HEK293 (cell line): Measurements from ENCODE around the gene SPINT2.

ENCODE experiments used
- CTCF ChIA-PET: fragments of 350-600 bp; formaldehyde crosslinking; extraction: SDS; loops from one replicate; lab custom pipeline; 2021; ENCODE audit warnings: antibody characterized with exemption; lab: Yijun Ruan, JAX
- POLR2A ChIA-PET: fragments of 300-600 bp; formaldehyde crosslinking; extraction: SDS; loops from one replicate; lab custom pipeline; 2020; ENCODE audit warnings: antibody characterized with exemption, inconsistent platforms; lab: Yijun Ruan, JAX
- H3K27ac ChIP-seq: fragments of 200-500 bp; sonication (Bioruptor generic); 2 replicates; pipeline ENCODE4 v1.5.1; 2014; ENCODE audit warnings: low read depth, low read length, control low read depth, inconsistent platforms; ENCODE audit errors: extremely low read depth
- H3K36me3 ChIP-seq, 2 experiments: fragments of 200-500 bp in 1 of 2; sonication (Bioruptor generic) in 1 of 2; 1 replicate in 1 of 2; 2 replicates in 1 of 2; pipeline ENCODE4 v1.5.1; 2014 to 2017; ENCODE audit warnings: inconsistent platforms in 2 of 2, low read length in 2 of 2; ENCODE audit not compliant: control insufficient read depth in 2 of 2, insufficient read depth in 1 of 2
- H3K4me1 ChIP-seq: fragments of 200-500 bp; sonication (Bioruptor generic); 2 replicates; pipeline ENCODE4 v1.5.1; 2014; ENCODE audit warnings: mild to moderate bottlenecking, low read length, inconsistent platforms; ENCODE audit not compliant: control insufficient read depth, insufficient read depth
- H3K4me3 ChIP-seq: 2 replicates; pipeline ENCODE4 v1.5.1; 2011; ENCODE audit warnings: low read depth, mild to moderate bottlenecking, control low read depth, low read length, moderate library complexity
- H3K9me3 ChIP-seq: fragments of 200-500 bp; sonication (Bioruptor generic); 2 replicates; pipeline ENCODE4 v1.5.1; 2014; ENCODE audit warnings: low read depth, low read length, inconsistent platforms; ENCODE audit not compliant: control insufficient read depth, insufficient read depth
- BCL11B ChIP-seq: fragments of 450-650 bp; formaldehyde crosslinking; IDR thresholded peaks from 2 replicates; pipeline ENCODE4 v1.5.1; 2016; ENCODE audit warnings: low read depth, missing biosample characterization, missing genetic modification characterization
- EGR2 ChIP-seq: fragments of 450-650 bp; formaldehyde crosslinking; IDR thresholded peaks from 2 replicates; pipeline ENCODE4 v1.5.1; 2016; ENCODE audit warnings: low read depth, missing biosample characterization, missing genetic modification characterization
- FEZF1 ChIP-seq: fragments of 450-650 bp; formaldehyde crosslinking; IDR thresholded peaks from 2 replicates; pipeline ENCODE4 v1.5.1; 2016; ENCODE audit warnings: missing biosample characterization, missing genetic modification characterization
- GLI4 ChIP-seq: fragments of 450-650 bp; formaldehyde crosslinking; IDR thresholded peaks from 2 replicates; pipeline ENCODE4 v1.5.1; 2016; ENCODE audit warnings: missing biosample characterization, missing genetic modification characterization
- PRDM1 ChIP-seq: fragments of 450-650 bp; formaldehyde crosslinking; IDR thresholded peaks from 2 replicates; pipeline ENCODE4; 2016; ENCODE audit warnings: missing biosample characterization, missing genetic modification characterization
- PRDM10 ChIP-seq: fragments of 450-650 bp; formaldehyde crosslinking; IDR thresholded peaks from 2 replicates; pipeline ENCODE4 v1.5.1; 2016; ENCODE audit warnings: missing biosample characterization, missing genetic modification characterization
- RBAK ChIP-seq: fragments of 450-650 bp; formaldehyde crosslinking; IDR thresholded peaks from 2 replicates; pipeline ENCODE4 v1.5.1; 2016; ENCODE audit warnings: missing biosample characterization, missing genetic modification characterization
- SALL2 ChIP-seq: fragments of 450-650 bp; formaldehyde crosslinking; IDR thresholded peaks from 2 replicates; pipeline ENCODE4 v1.5.0; 2017; ENCODE audit warnings: missing biosample characterization, mild to moderate bottlenecking, missing genetic modification characterization, borderline replicate concordance
- ZBTB17 ChIP-seq: fragments of 450-650 bp; formaldehyde crosslinking; IDR thresholded peaks from 2 replicates; pipeline ENCODE4 v1.5.1; 2016; ENCODE audit warnings: missing biosample characterization, missing genetic modification characterization
- ZFHX2 ChIP-seq: fragments of 450-650 bp; formaldehyde crosslinking; conservative IDR thresholded peaks from 2 replicates; pipeline ENCODE4 v1.5.1; 2016; ENCODE audit warnings: missing biosample characterization, missing genetic modification characterization
- ZNF121 ChIP-seq: fragments of 450-650 bp; formaldehyde crosslinking; IDR thresholded peaks from 2 replicates; pipeline ENCODE4 v1.5.1; 2016; ENCODE audit warnings: missing biosample characterization, missing genetic modification characterization
- ZNF133 ChIP-seq: fragments of 450-650 bp; formaldehyde crosslinking; IDR thresholded peaks from 2 replicates; pipeline ENCODE4 v1.5.1; 2016; ENCODE audit warnings: missing biosample characterization, missing genetic modification characterization
- ZNF239 ChIP-seq: fragments of 450-650 bp; formaldehyde crosslinking; IDR thresholded peaks from 2 replicates; pipeline ENCODE4 v1.5.1; 2016; ENCODE audit warnings: missing biosample characterization, missing genetic modification characterization
- ZNF266 ChIP-seq: fragments of 450-650 bp; formaldehyde crosslinking; IDR thresholded peaks from 2 replicates; pipeline ENCODE4 v1.5.1; 2016; ENCODE audit warnings: missing biosample characterization, missing genetic modification characterization, low read depth
- ZNF280C ChIP-seq: fragments of 450-650 bp; formaldehyde crosslinking; IDR thresholded peaks from 2 replicates; pipeline ENCODE4 v1.5.1; 2016; ENCODE audit warnings: missing biosample characterization, missing genetic modification characterization
- ZNF366 ChIP-seq: fragments of 450-650 bp; formaldehyde crosslinking; conservative IDR thresholded peaks from 2 replicates; pipeline ENCODE4 v1.5.1; 2016; ENCODE audit warnings: missing biosample characterization, missing genetic modification characterization
- ZNF398 ChIP-seq: fragments of 450-650 bp; formaldehyde crosslinking; IDR thresholded peaks from 2 replicates; pipeline ENCODE4 v1.5.1; 2017; ENCODE audit warnings: missing biosample characterization, missing genetic modification characterization
- ZNF555 ChIP-seq: fragments of 450-650 bp; formaldehyde crosslinking; conservative IDR thresholded peaks from 2 replicates; pipeline ENCODE4 v1.5.1; 2017; ENCODE audit warnings: missing biosample characterization, mild to moderate bottlenecking, missing genetic modification characterization, inconsistent platforms
- ZNF610 ChIP-seq: fragments of 450-650 bp; formaldehyde crosslinking; IDR thresholded peaks from 2 replicates; pipeline ENCODE4 v1.5.1; 2016; ENCODE audit warnings: missing biosample characterization, missing genetic modification characterization, borderline replicate concordance
- ZNF658 ChIP-seq: fragments of 450-650 bp; formaldehyde crosslinking; IDR thresholded peaks from 2 replicates; pipeline ENCODE4; 2016; ENCODE audit warnings: missing biosample characterization, missing genetic modification characterization

SPINT2 gene

GRCh38 chr19:38310279-38310670 lies 45.9 kb downstream of the SPINT2 start:
- ChIA-PET POLR2A (interaction anchor here (0.7 to 1.6 kb wide), 2 partner anchors 47 to 78 kb away, joined by 3 to 6 read pairs; partner anchors contain the start of gene SPINT2), CTCF (interaction anchor here (0.6 to 1.6 kb wide), 5 partner anchors 14 to 107 kb away, joined by 3 to 4 read pairs (median 3); no protein-coding TSS in a partner anchor)
- no peaks in the 10 kb centered on the region for H3K9me3 ChIP-seq
- H3K4me1 ChIP-seq = peaks cover 4% of the 10 kb centered on the region
- H3K27ac ChIP-seq = no peak overlapping the region
- TF ChIP-seq EGR2 (peak; percentile 85), ZNF366 (tag by site-specific recombination) (peak; percentile 97), BCL11B (tag by site-specific recombination) (no peak), SALL2 (tag by site-specific recombination) (0 out of 2 replicates have a peak, but pooled peaks have one; percentile 14), ZBTB17 (tag by site-specific recombination) (peak; percentile 94), PRDM1 (tag by site-specific recombination) (no peak), ZNF280C (tag by site-specific recombination) (no peak), ZNF658 (tag by site-specific recombination) (0 out of 2 replicates have a peak, but pooled peaks have one; percentile 39), ZNF133 (tag by site-specific recombination) (no peak), ZFHX2 (peak; percentile 57), RBAK (no peak), ZNF239 (tag by site-specific recombination) (no peak)
- no peak overlapping the region for H3K4me3 ChIP-seq
- H3K36me3 ChIP-seq = peaks cover 13 to 20% of the 10 kb centered on the region in 2 experiments; a peak in 2 of 3 replicates

GRCh38 chr19:38310986-38311385 lies 46.6 kb downstream of the SPINT2 start:
- TF ChIP-seq ZNF121 = peak; percentile 95
- no peak for TF ChIP-seq PRDM10
- ChIA-PET POLR2A (interaction anchor here (0.7 to 1.6 kb wide), 3 partner anchors 47 to 77 kb away, joined by 3 to 10 read pairs (median 6); partner anchors contain the start of genes PSMD8 and SPINT2), CTCF (interaction anchor here (0.8 to 1.4 kb wide), 2 partner anchors 25 to 84 kb away, joined by 3 read pairs; no protein-coding TSS in a partner anchor)
- peaks cover 10 to 20% of the 10 kb centered on the region in 2 experiments; a peak in 2 of 3 replicates for H3K36me3 ChIP-seq
- H3K4me3 ChIP-seq = no peak overlapping the region
- H3K27ac ChIP-seq = no peak overlapping the region
- no peaks in the 10 kb centered on the region for H3K9me3 ChIP-seq
- peaks cover 4% of the 10 kb centered on the region; the same call in 1 of the 2 replicates for H3K4me1 ChIP-seq

- peak within 1 kb of the TSS; percentile 57 for H3K27ac ChIP-seq
- H3K9me3 ChIP-seq = no peaks in the 10 kb centered on the region
- CTCF ChIA-PET = no interaction called here
- POLR2A ChIA-PET = no interaction called here
- peak within 1 kb of the TSS; percentile 52 for H3K4me3 ChIP-seq
- peaks cover 12% of the 10 kb centered on the region for H3K4me1 ChIP-seq
- H3K36me3 ChIP-seq = no peaks in the 10 kb centered on the region; a peak in 1 of 3 replicates
- TF ChIP-seq GLI4 (tag by site-specific recombination) = no peak
- TF ChIP-seq ZNF398 (tag by site-specific recombination) = no peak; the same call in 1 of the 2 replicates
- TF ChIP-seq ZNF610 = 0 out of 2 replicates have a peak, but pooled peaks have one; percentile 35
- TF ChIP-seq ZNF280C (tag by site-specific recombination) = no peak
- no peak for TF ChIP-seq ZNF555
- TF ChIP-seq ZNF266 = no peak
- TF ChIP-seq FEZF1 (tag by site-specific recombination) = no peak
These were observed 51.5 kb downstream of the SPINT2 start, which contains the start of gene YIF1B for GRCh38 chr19:38315657-38316476. Gene YIF1B (minus strand): TSS chr19:38315947. CDS start chr19:38315917, 30 bp downstream.
